Body of pancreas (tissue), 4 donors: ENCODE results near the gene TEDC2. TPM values are rescaled to one million over a fixed set of nuclear protein-coding genes. Genes with fewer than 3 reads are reported as not detected.

Source experiments
- ATAC-seq: fragments of 150-250 bp; one replicate; pipeline ENCODE4 v1.9.1; 2016
- DNase-seq, 4 donors: peaks; one replicate each; pipeline ENCODE4 v3.0.0-alpha.2; 2019
- H3K27ac ChIP-seq, 4 donors: fragments of 200-600 bp; sonication (generic); 1 replicate in 3 of 4; 2 replicates in 1 of 4; pipeline versions ENCODE4 v1.5.1 to v1.6.1; 2016 to 2019; ENCODE audit warnings: mild to moderate bottlenecking in 1 of 4, mixed read lengths in 1 of 4, moderate library complexity in 1 of 4
- H3K27me3 ChIP-seq, 2 donors: fragments of 200-600 bp; sonication (generic); one replicate each; pipeline ENCODE4 v1.6.0; 2016; ENCODE audit warnings: mild to moderate bottlenecking in 1 of 2
- H3K36me3 ChIP-seq, 2 donors: fragments of 200-600 bp; sonication (generic); replicated peaks in 1 of 2; 2 replicates each; pipeline ENCODE4 v1.5.1; 2016; ENCODE audit warnings: low read depth in 2 of 2; ENCODE audit not compliant: insufficient read depth in 1 of 2
- H3K4me1 ChIP-seq: fragments of 200-600 bp; sonication (generic); one replicate; pipeline ENCODE4 v1.6.0; 2016
- H3K4me3 ChIP-seq, 2 donors: fragments of 200-600 bp; sonication (generic); 1 replicate in 1 of 2; 2 replicates in 1 of 2; pipeline ENCODE4 v1.5.1; 2016 to 2019
- H3K9me3 ChIP-seq, 3 donors: fragments of 200-600 bp; sonication (generic); 1 replicate in 2 of 3; 2 replicates in 1 of 3; pipeline ENCODE4 v1.5.1; 2016
- POLR2A ChIP-seq, 3 donors: fragments of 450-650 bp; IDR thresholded peaks; one replicate each; pipeline ENCODE4 v1.6.1; 2016; ENCODE audit warnings: antibody characterized with exemption in 3 of 3, mild to moderate bottlenecking in 2 of 3
- WGBS, 2 donors: methylation state at CpG; one replicate each; pipeline ENCODE4 v1.1.5; 2017; 5-methylcytosine and 5-hydroxymethylcytosine counted together
- intact Hi-C: fragments of 100-400 bp; cut with DNase I; formaldehyde crosslinking; loops from one replicate; pipeline ENCODE4 v1.15.1; 2023
- total RNA-seq, 2 donors: library from RNA; depleted of rRNA; stranded (reverse); fragments of >200 nt; gene quantifications; one replicate each; pipeline ENCODE4 v1.1.0, GENCODE V29; 2016
- TF ChIP-seq, protein P1 (sequence below), 7 experiments: fragments of 450-650 bp in 4 of 7; fragments of 200-600 bp in 3 of 7; sonication (generic) in 3 of 7; IDR thresholded peaks; one replicate each; pipeline ENCODE4 v1.5.1; 2016 to 2019; ENCODE audit warnings: antibody characterized with exemption in 7 of 7

Gene TEDC2, protein sequence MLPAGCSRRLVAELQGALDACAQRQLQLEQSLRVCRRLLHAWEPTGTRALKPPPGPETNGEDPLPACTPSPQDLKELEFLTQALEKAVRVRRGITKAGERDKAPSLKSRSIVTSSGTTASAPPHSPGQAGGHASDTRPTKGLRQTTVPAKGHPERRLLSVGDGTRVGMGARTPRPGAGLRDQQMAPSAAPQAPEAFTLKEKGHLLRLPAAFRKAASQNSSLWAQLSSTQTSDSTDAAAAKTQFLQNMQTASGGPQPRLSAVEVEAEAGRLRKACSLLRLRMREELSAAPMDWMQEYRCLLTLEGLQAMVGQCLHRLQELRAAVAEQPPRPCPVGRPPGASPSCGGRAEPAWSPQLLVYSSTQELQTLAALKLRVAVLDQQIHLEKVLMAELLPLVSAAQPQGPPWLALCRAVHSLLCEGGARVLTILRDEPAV
- not detected for total RNA-seq

DNA sequence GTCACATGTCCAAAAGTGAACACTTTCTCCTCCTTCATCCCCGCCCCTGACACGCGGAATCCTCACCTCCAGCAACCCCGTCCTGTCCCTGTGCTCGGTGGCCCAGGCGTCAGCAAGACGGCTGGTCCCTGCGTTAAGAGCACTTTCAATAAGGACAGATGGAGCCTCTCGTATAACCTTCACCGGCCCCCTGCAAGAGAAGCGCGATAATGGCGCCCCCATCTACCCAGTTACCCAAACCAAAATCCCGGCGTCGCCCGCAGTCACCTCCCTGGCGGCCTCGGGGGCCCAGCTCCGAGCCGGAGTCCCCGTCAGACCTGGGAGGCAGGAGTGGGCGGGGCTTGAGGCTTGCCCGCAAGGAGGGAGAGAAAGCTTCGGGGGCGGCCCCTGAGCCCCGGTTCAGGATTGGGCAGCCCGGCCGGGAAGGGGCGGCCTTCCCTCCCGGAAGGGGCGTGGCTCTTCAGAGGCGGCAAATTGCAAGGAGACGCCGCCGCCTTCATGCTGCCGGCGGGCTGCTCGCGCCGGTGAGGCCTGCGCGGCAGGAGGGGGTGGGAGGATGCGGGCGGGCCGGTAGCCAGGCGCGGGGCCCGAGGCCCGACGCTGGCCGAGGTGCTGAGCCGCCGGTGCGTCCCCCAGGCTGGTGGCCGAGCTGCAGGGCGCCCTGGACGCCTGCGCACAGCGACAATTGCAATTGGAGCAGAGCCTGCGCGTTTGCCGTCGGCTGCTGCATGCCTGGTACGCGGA is at the start of gene TEDC2:
Gene TEDC2 (plus strand): TSS at position 463 of the 744 bp plus-strand sequence. CDS start 36 bp downstream, at position 499.
- H3K9me3 ChIP-seq, result no peaks in the 10 kb centered on the region
- peak; percentile 97 to 98 (median 98) for DNase-seq
- intact Hi-C loops, result no loop called here
- no peaks in the 10 kb centered on the region for H3K27me3 ChIP-seq
- H3K4me1 ChIP-seq, result peaks cover 15% of the 10 kb centered on the region
- peak within 1 kb of the TSS in 1 of 2 donors; percentile 28 for H3K4me3 ChIP-seq
- no peaks in the 10 kb centered on the region for H3K36me3 ChIP-seq
- peak within 1 kb of the TSS in 2 of 4 donors; percentile 22 to 56 for H3K27ac ChIP-seq
- TF ChIP-seq POLR2A (IDR thresholded peaks at IDR 0.05), result no peak
- peak; percentile 99 for ATAC-seq
- WGBS, 2 donors, result 0 to 1% methylated on average over 12 to 66 of the region's 66 CpGs

DNA sequence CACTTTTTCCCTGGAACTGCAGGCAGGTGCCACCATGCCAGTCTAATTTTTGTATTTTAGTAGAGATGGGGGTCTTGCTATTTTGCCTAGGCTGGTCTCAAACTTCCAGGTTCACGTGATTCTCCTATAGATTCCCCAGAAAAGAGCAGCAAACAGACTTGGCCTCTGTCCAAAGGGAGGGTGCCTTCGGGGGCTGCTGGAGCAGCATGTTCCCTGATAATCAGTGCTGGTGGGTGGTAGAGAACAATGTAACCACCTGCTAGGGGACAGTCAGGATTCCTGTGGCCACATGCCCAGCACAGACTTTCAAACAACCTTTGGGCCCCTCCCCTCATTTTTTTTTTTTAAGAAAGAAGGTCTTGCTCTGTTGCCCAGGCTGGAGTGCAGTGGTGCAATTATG is 44.8 kb upstream of the TEDC2 start:
- Histone ChIP-seq H3K27ac (no peak overlapping the region), H3K27me3 (no peaks in the 10 kb centered on the region), H3K4me3 (no peak overlapping the region), H3K36me3 (no peaks in the 10 kb centered on the region), H3K9me3 (no peaks in the 10 kb centered on the region), H3K4me1 (no peaks in the 10 kb centered on the region)
- TF ChIP-seq POLR2A (IDR thresholded peaks at IDR 0.05), result no peak
- TF ChIP-seq, protein P1, sequence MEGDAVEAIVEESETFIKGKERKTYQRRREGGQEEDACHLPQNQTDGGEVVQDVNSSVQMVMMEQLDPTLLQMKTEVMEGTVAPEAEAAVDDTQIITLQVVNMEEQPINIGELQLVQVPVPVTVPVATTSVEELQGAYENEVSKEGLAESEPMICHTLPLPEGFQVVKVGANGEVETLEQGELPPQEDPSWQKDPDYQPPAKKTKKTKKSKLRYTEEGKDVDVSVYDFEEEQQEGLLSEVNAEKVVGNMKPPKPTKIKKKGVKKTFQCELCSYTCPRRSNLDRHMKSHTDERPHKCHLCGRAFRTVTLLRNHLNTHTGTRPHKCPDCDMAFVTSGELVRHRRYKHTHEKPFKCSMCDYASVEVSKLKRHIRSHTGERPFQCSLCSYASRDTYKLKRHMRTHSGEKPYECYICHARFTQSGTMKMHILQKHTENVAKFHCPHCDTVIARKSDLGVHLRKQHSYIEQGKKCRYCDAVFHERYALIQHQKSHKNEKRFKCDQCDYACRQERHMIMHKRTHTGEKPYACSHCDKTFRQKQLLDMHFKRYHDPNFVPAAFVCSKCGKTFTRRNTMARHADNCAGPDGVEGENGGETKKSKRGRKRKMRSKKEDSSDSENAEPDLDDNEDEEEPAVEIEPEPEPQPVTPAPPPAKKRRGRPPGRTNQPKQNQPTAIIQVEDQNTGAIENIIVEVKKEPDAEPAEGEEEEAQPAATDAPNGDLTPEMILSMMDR (IDR thresholded peaks at IDR 0.05), result no peak
- intact Hi-C loops, result no loop called here
- WGBS, 2 donors, result 48 to 76% methylated on average over 2 of the region's 2 CpGs
- ATAC-seq, result no peak
- DNase-seq, result no peak

DNA sequence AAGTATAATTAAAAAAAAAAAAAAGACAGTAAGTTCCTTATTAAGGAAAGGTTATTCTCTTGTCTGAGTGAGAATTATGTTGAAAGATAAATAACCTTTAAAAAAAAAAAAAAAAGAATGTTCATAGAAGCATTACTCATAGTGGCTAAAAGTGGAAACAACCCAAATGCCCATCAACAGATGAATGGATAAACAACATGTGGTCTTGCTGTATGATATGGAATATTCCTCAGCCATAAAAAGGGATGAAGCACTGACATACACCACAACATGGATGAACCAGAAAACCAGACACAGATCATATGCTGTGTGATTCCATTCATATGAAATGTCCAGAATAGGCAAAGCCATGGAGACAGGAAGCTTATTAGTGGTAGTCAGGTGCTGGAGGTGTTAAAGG is 39.9 kb upstream of the TEDC2 start:
- no peak overlapping the region for H3K27ac ChIP-seq

DNA sequence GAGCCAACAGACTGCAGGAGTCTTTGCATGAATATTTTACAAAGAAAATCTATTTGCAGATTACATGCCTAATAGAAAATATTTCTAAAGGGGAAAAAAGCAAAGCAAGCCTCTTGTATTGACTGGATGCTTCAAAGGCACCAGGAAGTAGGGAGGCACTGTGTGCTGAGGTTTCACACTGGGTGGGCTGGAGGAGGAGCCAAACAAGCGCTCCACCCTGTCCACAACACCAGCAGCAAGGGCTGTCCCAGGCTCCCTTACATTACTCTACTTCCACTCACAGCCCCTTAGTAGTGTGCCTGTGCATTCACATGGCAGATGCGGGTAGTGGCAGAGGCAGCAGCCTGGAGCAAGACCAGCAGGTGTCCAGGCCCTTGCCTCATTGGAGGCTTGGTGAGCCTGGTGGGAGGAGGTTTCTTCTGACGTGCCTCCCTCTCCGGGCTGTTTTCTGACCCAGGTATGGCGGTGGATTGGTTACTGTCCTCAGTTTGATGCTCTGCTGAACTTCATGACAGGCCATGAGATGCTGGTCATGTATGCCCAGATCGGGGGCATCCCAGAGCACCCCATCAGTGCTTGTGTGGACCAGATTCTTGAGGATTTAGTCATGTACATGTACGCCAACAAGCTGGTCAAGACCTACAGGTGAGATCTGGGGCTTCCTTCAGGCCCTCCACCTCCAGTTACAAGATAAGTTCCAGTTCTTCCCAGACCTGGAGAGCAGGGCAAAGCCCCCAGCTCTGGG is 37.6 kb upstream of the TEDC2 start:
- DNase-seq (no peak), ATAC-seq (no peak)
- no peaks in the 10 kb centered on the region for H3K9me3 ChIP-seq
- no peak overlapping the region for H3K27ac ChIP-seq
- no peaks in the 10 kb centered on the region for H3K27me3 ChIP-seq
- H3K4me3 ChIP-seq, result no peak overlapping the region
- TF ChIP-seq, protein P1 (IDR thresholded peaks at IDR 0.05), result no peak
- no peak for TF ChIP-seq POLR2A (IDR thresholded peaks at IDR 0.05)
- WGBS, 2 donors, result 83 to 91% methylated on average over 7 of the region's 7 CpGs
- peaks cover 6% of the 10 kb centered on the region for H3K4me1 ChIP-seq
- intact Hi-C loops, result no loop called here
- no peaks in the 10 kb centered on the region for H3K36me3 ChIP-seq

More for the DNA sequence above, 39.9 kb upstream of the TEDC2 start:
- intact Hi-C loops, result no loop called here
- H3K4me3 ChIP-seq, result no peak overlapping the region
- H3K36me3 ChIP-seq, result no peaks in the 10 kb centered on the region
- no peak for ATAC-seq
- no peak for TF ChIP-seq POLR2A (IDR thresholded peaks at IDR 0.05)
- TF ChIP-seq, protein P1 (IDR thresholded peaks at IDR 0.05), result no peak
- no peaks in the 10 kb centered on the region for H3K27me3 ChIP-seq
- no peaks in the 10 kb centered on the region for H3K9me3 ChIP-seq
- no peak for DNase-seq
- peaks cover 6% of the 10 kb centered on the region for H3K4me1 ChIP-seq
